Stimulated activated CD8-positive, alpha-beta memory T cell treated with anti-CD3 and anti-CD28 coated beads, Interleukin-7, amount 100 ng/mL, for 24 hours (primary cell): ENCODE results near the gene METTL15.
"Not testable (repeated sequence)": the region's sequence is repeated elsewhere in the genome, so short reads cannot be mapped to it uniquely, and the experiment has no call there.

ENCODE experiments used
- DNase-seq: peaks from one replicate; pipeline ENCODE4 v3.0.0-alpha.2; 2020; ENCODE audit warnings: low read depth

The METTL15 gene

GRCh38 chr11:28110108-28110820, 2.1 kb downstream of the METTL15 start:
- peak; percentile 37 for DNase-seq

DNA sequence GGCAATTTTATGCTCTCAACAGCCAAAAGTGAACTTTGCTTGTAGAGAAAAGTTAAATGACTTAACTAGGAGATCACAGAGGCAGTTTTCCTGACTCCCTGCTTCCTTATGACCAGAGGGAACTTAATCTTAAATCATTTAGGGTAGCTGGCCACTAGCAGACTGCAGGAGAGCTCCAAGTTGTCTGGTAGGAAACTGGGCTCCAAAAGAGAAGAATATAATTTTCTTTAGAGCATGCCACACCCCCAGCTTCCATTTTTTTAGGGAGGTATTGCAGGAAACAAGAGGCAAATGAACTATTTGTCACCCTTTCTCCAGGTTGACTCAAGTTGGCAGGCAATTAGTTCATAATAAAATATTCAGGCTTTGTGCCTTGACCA, 2.6 kb downstream of the METTL15 start:
- DNase-seq = no peak

- no peak for DNase-seq
These were observed 5.9 kb downstream of the METTL15 start for GRCh38 chr11:28114116-28114515.

DNA sequence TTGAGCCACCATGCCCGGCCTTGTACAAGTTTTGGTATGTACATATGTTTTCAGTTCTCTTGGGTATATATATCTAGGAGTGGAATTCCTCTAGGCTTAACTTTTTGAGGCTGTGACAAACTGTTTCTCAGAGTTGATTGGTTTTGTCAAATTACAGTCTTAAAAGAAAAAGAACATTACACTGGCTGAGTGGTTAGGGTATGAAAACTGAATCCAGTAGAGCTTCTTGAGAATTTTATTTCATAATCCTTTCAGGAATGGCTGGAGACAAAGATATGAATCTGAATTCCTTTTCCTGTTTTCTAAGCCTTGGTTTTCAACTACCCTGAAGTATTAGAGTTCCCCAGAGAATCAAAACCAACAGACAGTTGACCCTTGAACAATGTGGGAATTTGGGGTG, 6.5 kb downstream of the METTL15 start:
- no peak for DNase-seq

- no peak for DNase-seq
These were observed 9.5 kb downstream of the METTL15 start for GRCh38 chr11:28117712-28118111.

- DNase-seq = no peak
These were observed 15.0 kb downstream of the METTL15 start for GRCh38 chr11:28123151-28123581.

DNA sequence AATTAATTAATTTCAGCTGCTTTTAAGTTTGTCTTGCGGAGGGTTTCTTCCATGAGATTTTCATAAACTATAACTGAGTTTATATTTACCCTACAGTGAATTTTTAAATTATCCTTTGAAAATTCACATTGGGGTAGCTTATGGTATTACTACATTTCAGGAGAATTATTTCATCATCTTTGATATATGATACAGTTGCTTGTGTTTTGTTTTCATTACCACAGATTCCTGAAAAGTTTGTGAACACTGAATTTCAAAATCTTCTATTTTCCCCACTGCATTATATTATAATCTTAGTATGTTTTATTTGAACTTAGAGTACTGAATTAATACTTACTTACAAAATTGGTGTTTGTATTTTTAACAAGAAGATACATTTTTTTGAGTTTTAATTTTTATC, 24.4 kb downstream of the METTL15 start:
- no peak for DNase-seq

DNA sequence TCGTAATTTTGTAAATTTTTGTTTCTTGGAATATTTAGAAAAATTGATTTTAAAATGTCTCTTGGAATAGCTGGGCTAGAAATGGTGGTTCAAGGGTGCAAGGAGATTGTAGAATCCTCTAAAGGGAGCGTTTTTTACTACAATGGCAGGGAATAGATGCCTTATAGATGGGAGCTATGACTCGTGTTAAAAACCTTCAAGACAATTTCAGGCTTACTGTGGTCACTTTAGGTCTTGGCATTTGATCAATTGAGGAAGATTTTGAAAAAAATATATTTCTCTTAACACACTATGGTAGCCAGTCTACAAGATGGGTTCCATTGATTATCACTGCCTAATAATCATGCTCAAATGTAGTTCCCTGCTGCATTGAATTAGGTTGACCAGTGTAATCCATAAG, 25.0 kb downstream of the METTL15 start:
- no peak for DNase-seq

GRCh38 chr11:28136157-28136556, 28.0 kb downstream of the METTL15 start:
- not testable (repeated sequence) for DNase-seq

DNA sequence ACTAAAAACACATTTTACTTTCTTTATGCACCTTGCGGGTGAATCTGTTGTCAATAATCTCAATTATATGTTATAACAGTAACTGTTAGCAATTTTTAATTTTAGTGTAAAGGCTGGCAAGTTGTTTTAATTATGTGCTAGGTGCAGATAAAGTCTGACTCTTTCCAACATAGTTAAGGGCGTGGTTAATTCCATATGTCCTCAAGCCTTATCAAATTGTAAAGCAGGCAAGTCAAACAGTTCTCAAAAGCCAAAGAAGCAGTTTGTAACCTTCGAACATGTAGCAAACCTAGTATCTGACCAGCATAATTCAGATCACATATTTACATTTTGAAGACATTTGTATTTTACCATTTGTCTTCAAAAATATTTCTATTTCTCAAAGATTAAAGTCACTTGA, 29.2 kb downstream of the METTL15 start:
- no peak for DNase-seq

DNA sequence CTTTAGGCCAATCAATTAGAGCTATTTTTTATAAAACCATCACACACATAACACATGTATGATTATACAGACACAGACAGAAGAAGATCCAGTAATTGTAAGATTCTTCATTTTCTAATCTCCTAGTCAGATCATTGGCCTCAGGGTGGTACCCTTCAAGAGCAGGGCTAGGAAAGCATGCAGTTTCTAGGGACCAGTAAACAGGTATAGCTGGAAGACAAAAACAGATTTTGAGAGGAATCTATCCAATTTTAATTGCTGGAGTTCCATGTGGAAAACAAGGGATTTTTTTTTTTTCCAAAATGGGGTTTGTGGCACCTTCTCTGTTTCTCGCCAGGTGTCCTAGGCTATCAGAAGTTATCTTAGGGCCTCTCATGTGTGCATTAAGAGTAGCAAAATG, 29.6 kb downstream of the METTL15 start:
- DNase-seq = no peak

DNA sequence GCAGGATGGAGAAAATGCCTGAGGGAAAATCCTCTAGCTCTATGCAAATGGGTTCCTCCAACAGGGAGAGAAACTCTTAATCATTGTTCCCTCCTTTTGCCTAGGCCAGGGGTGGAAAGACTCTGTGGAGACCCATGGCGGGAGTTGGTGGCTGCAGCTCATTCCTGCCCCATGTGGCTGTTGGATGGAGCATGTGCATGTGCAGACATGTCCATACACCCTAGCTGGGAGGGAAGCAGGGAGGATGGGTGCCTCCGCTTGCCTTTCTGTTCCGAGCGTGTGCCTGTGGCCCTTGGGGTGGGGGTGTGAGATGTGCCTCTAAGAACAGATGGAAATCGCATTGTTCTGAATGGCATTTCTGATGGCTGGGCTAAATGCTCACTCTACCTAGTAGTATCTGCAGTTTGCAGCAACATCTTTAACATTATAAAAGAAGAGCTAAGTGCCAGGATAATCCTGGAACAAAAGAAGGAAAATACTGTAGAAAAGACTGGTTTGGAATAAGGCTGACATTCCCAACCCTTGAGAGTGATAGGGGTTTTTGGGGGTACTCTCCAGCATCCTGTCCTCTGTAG, 31.7 kb downstream of the METTL15 start:
- DNase-seq = no peak

DNA sequence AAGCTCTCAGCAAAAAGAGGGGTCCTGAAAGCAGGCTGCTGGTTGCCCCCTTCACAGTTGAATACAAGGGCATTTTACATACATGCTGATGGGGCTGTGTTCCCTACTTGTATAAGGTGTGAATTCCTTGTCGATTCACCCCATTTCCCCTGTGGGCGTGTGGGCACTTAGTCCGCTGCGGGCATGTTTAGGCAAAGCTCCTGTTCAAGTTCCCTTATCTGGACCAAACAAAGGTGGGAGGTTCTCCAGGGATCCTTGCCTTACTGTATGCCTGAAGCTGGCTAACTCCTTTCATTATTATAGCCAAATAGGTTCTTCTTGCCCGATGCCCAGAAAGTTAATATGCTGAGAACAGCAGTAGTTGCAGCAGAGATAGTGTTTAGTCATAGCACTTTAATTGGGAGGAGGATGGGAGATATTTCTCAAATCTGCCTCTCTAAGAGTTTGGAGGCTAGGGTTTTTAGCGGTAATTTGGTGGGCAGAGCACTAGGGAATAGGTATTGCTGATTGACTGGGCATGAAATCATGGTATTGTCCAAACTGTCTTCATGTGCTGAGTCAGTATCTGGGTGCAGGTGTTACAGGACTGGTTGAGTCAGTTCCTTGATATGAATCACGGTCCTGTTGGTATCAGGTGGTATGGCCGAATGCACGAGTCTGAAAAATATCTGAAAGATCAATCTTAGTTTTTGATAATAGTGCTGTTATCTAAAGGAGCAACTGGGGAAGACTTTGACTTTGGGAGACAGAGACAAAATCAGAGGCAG, 32.7 kb downstream of the METTL15 start:
- DNase-seq = no peak

DNA sequence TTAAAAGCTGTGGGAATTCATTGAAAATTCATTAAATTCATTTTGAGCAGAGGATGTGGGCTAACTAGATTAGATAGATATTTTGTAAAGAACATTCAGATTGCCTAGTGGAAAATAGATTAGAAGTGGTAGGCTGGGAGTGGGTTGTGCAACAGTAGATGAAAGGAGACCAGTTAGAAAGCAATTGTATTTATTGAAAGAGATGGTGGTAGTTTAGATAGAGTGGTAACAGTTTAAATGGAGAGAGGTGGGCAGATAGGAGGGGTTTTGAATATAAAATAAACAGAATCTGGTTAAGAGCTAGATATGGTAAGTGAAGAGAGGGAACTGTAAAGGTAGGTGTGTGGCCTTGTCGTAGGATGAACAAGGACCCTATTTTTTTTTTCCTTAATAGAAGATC, 34.5 kb downstream of the METTL15 start:
- no peak for DNase-seq

GRCh38 chr11:28144808-28145207, 36.6 kb downstream of the METTL15 start:
- no peak for DNase-seq

DNA sequence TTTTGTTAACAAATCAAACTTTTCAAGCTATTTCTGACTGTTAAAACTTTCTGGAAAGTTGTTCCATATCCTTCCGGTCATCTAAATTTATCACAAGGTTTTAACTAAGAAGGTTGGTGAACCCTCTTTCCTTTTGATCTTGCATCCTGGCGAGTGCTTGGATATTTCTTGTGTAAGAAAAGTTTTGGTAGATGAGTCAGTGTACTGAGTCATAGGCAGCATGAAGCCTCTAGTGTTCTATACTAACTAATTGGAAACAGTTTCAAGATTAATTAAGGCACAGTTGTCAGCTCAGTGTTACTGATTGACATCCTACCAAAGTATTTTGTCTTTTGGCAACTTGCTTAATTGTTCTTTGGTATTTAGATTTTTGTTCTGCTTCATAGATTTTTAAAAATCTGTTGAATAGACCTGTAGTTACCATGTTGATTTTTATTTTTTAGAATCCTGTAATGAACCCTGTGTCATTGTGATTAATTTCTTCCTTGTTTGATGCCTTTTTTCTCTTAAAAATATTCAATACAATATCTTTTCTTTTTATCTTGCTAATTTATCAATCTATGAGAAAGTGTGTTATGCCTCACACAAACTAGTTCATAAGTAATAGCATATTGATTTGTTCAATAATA, 38.0 kb downstream of the METTL15 start:
- no peak for DNase-seq

DNA sequence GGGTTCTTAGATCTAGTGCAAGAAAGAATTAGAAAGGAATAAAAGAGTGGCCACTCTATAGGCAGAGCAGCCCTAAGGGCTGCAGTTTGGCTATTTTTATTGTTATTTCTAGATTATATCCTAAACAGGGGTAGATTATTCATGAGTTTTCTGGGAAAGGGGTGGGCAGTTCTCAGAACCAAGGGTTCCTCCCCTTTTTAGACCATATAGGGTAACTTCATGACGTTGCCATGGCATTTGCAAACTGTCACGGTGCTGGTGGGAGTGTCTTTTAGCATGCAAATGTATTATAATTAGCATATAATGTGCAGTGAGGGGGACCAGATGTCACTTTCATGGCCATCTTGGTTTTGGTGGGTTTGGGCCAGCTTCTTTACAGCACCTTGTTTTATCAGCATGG, 44.6 kb downstream of the METTL15 start:
- DNase-seq = no peak

DNA sequence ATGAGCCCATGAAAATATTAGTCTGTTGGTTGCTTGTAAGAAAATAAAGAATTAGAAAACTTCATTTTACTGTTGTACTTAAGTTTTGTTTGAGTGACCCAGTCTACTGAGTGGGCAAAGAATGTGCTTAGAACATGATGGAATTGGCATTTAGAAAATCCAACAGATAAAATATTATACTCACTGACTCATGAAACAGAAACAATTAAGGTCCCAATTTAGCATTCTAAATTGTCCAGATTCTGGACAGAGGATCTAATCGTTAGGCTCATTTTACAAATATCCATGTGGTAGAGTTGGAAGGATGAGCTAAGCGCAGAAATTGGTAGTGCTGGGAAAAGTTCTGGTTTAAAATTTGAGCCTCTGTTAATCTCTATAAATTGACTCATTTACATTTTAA, 45.4 kb downstream of the METTL15 start:
- no peak for DNase-seq

GRCh38 chr11:28168718-28169117, 60.5 kb downstream of the METTL15 start:
- DNase-seq = no peak

GRCh38 chr11:28169816-28170215, 61.6 kb downstream of the METTL15 start:
- DNase-seq = no peak

GRCh38 chr11:28170759-28171158, 62.6 kb downstream of the METTL15 start:
- no peak for DNase-seq

GRCh38 chr11:28176351-28176750, 68.2 kb downstream of the METTL15 start:
- DNase-seq = no peak

- DNase-seq = no peak
These were observed 87.3 kb downstream of the METTL15 start for GRCh38 chr11:28195449-28195848.
